KMS-11 (cell line): Measurements from ENCODE around the gene PIK3R2.
"Not testable (repeated sequence)": the region's sequence is repeated elsewhere in the genome, so short reads cannot be mapped to it uniquely, and the experiment has no call there.

ENCODE experiments used
- H2AFZ ChIP-seq: fragments of 200-600 bp; sonication (generic); 2 replicates; pipeline ENCODE4 v1.6.1; 2016; ENCODE audit warnings: antibody characterized with exemption, mixed run types, low read depth
- H3K27ac ChIP-seq: fragments of 200-600 bp; sonication (generic); 2 replicates; pipeline ENCODE4 v1.6.1; 2016; ENCODE audit warnings: mild to moderate bottlenecking, mixed run types
- H3K27me3 ChIP-seq: fragments of 200-600 bp; sonication (generic); 2 replicates; pipeline ENCODE4 v1.6.1; 2017; ENCODE audit warnings: mild to moderate bottlenecking, low read depth, mixed run types, moderate library complexity; ENCODE audit not compliant: insufficient read depth
- H3K36me3 ChIP-seq: fragments of 200-600 bp; sonication (generic); 2 replicates; pipeline ENCODE4 v1.6.1; 2017; ENCODE audit warnings: mild to moderate bottlenecking, mixed run types; ENCODE audit not compliant: insufficient read depth
- H3K4me1 ChIP-seq: fragments of 200-600 bp; sonication (generic); 2 replicates; pipeline ENCODE4 v1.6.1; 2016; ENCODE audit warnings: mild to moderate bottlenecking, low read depth, mixed run types; ENCODE audit not compliant: poor library complexity, severe bottlenecking
- H3K4me2 ChIP-seq: fragments of 200-600 bp; sonication (generic); 2 replicates; pipeline ENCODE4 v1.7.0; 2016; ENCODE audit warnings: mild to moderate bottlenecking, mixed run types
- H3K4me3 ChIP-seq: fragments of 200-600 bp; sonication (generic); IDR thresholded peaks from 2 replicates; pipeline ENCODE4 v1.6.1; 2017; ENCODE audit warnings: low read depth, low read length, mixed read lengths; ENCODE audit not compliant: insufficient read depth
- H3K79me2 ChIP-seq: fragments of 200-600 bp; sonication (generic); 2 replicates; pipeline ENCODE4 v1.6.1; 2016; ENCODE audit warnings: low read depth, mixed run types; ENCODE audit not compliant: insufficient read depth
- H3K9ac ChIP-seq: fragments of 200-600 bp; sonication (generic); 2 replicates; pipeline ENCODE4 v1.6.1; 2016; ENCODE audit warnings: mild to moderate bottlenecking, mixed run types
- H4K20me1 ChIP-seq: fragments of 200-600 bp; sonication (generic); 2 replicates; pipeline ENCODE4 v1.6.1; 2016; ENCODE audit warnings: mild to moderate bottlenecking, mixed run types; ENCODE audit not compliant: insufficient read depth
- TF ChIP-seq, protein P1 (sequence below): fragments of 200-600 bp; sonication (generic); conservative IDR thresholded peaks from 2 replicates; pipeline ENCODE4 v1.6.1; 2017; ENCODE audit warnings: low read depth, mild to moderate bottlenecking, antibody characterized with exemption, low read length, moderate library complexity, mixed read lengths

PIK3R2 gene

DNA sequence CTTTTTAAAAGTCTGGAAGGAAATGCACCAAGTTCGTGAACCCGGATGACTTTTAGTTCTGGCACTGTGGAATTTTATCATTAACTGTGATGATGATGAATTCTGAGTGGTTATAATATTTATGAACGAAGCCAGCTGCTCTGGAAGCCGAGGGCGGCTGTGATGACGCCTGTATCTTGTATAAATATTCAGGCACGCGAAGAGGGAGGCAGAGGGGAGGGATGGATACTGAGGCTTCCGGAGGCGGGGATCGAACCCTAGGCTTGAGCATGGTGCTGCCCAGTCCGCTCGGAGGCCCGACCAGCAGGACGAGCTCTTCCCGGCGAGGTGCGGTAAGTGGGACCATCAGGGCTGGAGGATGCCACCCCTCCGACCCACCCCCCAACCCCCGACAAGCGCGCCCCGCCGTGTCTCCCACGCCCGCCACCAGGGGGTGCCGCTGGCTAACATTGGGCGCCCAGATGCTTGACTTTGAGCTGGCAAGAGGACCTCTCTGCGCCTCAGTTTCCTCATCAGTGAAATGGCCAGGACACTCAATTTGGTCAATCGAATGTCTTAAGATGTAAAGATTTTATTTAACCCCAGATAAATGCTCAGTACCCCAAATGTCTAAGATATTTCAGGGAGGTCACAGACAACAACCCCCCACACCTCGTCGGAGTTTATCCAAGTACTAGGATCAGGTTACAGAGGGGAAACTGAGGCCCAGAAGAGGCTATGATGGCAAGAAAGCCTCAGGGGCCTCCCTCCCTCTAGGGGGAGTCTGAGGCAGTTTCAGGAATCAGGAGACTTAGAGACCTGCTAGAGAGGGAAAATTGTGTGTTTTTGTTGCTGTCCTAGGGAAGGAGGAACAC lies 55.4 kb downstream of the PIK3R2 start:
- H3K4me1 ChIP-seq, result peaks cover 8% of the 10 kb centered on the region
- no peak overlapping the region for H2AFZ ChIP-seq
- no peaks in the 10 kb centered on the region; the same call in 1 of the 2 replicates for H3K79me2 ChIP-seq
- H4K20me1 ChIP-seq, result no peaks in the 10 kb centered on the region
- TF ChIP-seq, protein P1, sequence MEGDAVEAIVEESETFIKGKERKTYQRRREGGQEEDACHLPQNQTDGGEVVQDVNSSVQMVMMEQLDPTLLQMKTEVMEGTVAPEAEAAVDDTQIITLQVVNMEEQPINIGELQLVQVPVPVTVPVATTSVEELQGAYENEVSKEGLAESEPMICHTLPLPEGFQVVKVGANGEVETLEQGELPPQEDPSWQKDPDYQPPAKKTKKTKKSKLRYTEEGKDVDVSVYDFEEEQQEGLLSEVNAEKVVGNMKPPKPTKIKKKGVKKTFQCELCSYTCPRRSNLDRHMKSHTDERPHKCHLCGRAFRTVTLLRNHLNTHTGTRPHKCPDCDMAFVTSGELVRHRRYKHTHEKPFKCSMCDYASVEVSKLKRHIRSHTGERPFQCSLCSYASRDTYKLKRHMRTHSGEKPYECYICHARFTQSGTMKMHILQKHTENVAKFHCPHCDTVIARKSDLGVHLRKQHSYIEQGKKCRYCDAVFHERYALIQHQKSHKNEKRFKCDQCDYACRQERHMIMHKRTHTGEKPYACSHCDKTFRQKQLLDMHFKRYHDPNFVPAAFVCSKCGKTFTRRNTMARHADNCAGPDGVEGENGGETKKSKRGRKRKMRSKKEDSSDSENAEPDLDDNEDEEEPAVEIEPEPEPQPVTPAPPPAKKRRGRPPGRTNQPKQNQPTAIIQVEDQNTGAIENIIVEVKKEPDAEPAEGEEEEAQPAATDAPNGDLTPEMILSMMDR, result peak; percentile 57
- H3K9ac ChIP-seq, result no peak overlapping the region
- H3K27ac ChIP-seq, result no peak overlapping the region
- no peaks in the 10 kb centered on the region for H3K36me3 ChIP-seq
- peaks cover 61% of the 10 kb centered on the region for H3K27me3 ChIP-seq
- no peak overlapping the region for H3K4me3 ChIP-seq
- no peak overlapping the region for H3K4me2 ChIP-seq

DNA sequence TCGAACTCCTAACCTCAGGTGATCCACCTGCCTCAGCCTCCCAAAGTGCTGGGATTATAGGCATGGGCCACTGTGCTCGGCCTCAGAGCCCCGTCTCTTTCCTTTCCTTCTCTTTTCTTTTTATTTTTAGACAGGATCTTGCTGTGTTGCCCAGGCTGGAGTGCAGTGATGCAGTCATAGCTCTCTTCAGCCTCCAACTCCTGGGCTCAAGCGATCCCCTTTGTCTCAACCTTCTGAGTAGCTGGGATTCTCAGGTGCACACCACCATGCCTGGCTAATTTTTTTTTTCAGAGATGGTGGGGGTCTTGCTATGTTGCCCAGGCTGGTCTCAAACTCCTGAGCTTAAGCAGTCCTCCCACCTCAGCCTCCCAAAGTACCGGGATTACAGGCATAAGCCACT lies 56.9 kb downstream of the PIK3R2 start:
- H3K4me3 ChIP-seq, H3K27ac ChIP-seq, H3K36me3 ChIP-seq, H3K4me1 ChIP-seq, H3K4me2 ChIP-seq, H3K9ac ChIP-seq, H2AFZ ChIP-seq, H3K79me2 ChIP-seq, H4K20me1 ChIP-seq: not testable (repeated sequence)
- peaks cover 76% of the 10 kb centered on the region for H3K27me3 ChIP-seq

DNA sequence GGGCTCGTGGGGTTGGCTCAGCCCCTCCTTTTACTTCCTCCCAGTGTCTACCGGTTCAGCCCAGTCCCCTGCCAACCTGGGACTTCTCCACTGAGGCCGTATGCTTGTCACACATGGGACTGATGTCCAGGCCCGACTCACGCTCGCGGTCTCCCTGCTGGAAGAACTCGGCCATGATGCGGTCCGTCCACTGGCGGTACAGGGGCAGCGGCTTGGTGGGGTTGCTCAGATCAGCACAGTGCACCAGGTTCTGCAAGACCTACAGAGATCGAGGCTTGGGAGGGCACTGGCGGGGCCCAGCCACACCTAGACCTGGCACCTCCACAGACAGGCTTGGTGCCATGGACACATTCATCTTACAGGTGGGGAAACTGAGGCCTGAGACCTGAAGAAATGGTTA lies 58.7 kb downstream of the PIK3R2 start:
- TF ChIP-seq, protein P1, result no peak
- H3K36me3 ChIP-seq, result no peaks in the 10 kb centered on the region
- no peaks in the 10 kb centered on the region for H3K79me2 ChIP-seq
- H3K4me3 ChIP-seq, result no peak overlapping the region
- no peaks in the 10 kb centered on the region for H4K20me1 ChIP-seq
- H3K27me3 ChIP-seq, result peaks cover 89% of the 10 kb centered on the region
- no peak overlapping the region for H3K4me2 ChIP-seq
- H3K9ac ChIP-seq, result no peak overlapping the region
- H2AFZ ChIP-seq, result no peak overlapping the region
- no peaks in the 10 kb centered on the region for H3K4me1 ChIP-seq
- no peak overlapping the region for H3K27ac ChIP-seq

DNA sequence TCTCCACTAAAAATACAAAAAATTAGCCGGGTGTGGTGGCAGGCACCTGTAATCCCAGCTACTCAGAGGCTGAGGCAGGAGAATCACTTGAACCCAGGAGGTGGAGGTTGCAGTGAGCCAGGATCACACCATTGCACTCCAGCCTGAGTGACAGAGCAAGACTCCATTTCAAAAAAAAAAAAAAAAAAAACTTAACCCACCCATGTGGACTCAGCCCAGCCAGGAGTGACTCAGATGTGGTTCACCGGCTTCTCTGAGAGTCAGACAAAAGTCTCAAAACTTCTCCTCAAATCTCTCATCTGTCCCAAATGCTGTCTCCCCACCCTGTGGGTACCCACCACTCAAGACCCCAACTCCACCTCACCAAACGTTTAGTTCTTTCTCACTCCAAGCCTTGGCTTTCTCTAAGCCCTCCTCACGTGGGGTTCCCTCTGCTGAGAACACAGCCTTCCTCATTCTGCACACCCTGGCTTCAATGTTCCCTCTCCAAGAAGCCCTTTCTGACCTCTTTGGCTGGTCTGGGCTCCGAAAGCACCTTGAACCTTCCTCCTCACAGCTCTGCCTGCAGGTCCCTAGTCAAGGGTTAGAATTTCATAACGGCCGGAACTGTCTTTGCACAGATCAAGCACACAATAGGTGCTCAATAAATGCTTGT lies 61.9 kb downstream of the PIK3R2 start:
- Histone ChIP-seq H3K4me1 (no peaks in the 10 kb centered on the region), H3K79me2 (no peaks in the 10 kb centered on the region), H3K4me2 (no peak overlapping the region), H3K4me3 (no peak overlapping the region), H3K27me3 (peaks cover 93% of the 10 kb centered on the region), H3K27ac (no peak overlapping the region), H3K9ac (no peak overlapping the region), H3K36me3 (no peaks in the 10 kb centered on the region), H4K20me1 (no peaks in the 10 kb centered on the region), H2AFZ (no peak overlapping the region)
- TF ChIP-seq, protein P1, result no peak

DNA sequence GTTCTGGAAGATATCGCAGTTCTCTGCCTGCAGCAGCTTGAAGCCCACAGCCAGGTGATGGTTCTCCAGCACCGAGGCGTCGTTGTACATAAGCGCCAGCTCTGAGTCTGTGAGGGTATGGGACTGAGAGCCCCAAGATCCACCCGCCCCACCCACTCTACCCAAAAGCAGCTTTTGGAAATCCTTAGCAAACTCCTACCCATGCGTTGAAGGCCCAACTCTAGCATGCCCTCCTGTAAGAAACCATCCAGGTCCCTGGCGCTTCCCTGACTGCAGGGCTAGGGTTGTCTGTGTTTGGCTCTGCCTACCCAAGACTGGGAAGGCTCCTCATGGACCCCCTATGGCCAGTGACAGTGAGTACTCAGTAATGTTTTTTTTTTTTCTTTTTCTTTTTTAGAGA lies 63.8 kb downstream of the PIK3R2 start:
- TF ChIP-seq, protein P1, result no peak
- no peak overlapping the region for H3K4me3 ChIP-seq

More for the DNA sequence above, 63.8 kb downstream of the PIK3R2 start:
- H3K27ac ChIP-seq, result no peak overlapping the region
- no peaks in the 10 kb centered on the region for H3K79me2 ChIP-seq
- H2AFZ ChIP-seq, result no peak overlapping the region
- H4K20me1 ChIP-seq, result no peaks in the 10 kb centered on the region
- no peak overlapping the region for H3K4me2 ChIP-seq
- no peaks in the 10 kb centered on the region for H3K36me3 ChIP-seq
- H3K27me3 ChIP-seq, result peaks cover 85% of the 10 kb centered on the region
- H3K4me1 ChIP-seq, result no peaks in the 10 kb centered on the region
- H3K9ac ChIP-seq, result no peak overlapping the region
